Small intestine (tissue), 7 donors: ENCODE measurements around the gene EIF2D. TPM values are rescaled to one million over a fixed set of nuclear protein-coding genes. Genes with fewer than 3 reads are reported as not detected.
A peak's percentile ranks its signal among the peaks of the same experiment; 100 is the strongest.

ENCODE experiments used
- DNase-seq, 2 donors: peaks; one replicate each; pipeline versions ENCODE4 v3.0.0 to v3.0.0-alpha.2; 2013
- FAIRE-seq: peaks from 2 replicates; lab custom pipeline; 2012; peaks lifted over from hg19 to GRCh38; lab: Jason Lieb, UNC
- H3K27ac ChIP-seq, 3 donors: one replicate each; pipeline ENCODE4 v1.5.1; 2013; ENCODE audit warnings: low read length in 2 of 3, mild to moderate bottlenecking in 2 of 3, control low read depth in 1 of 3, inconsistent platforms in 1 of 3, low read depth in 1 of 3, moderate library complexity in 1 of 3
- H3K27me3 ChIP-seq, 3 donors: one replicate each; pipeline ENCODE4 v1.6.1; 2013; ENCODE audit warnings: low read length in 3 of 3, inconsistent platforms in 1 of 3; ENCODE audit not compliant: control insufficient read depth in 3 of 3, insufficient read depth in 3 of 3
- H3K36me3 ChIP-seq, 3 donors: one replicate each; pipeline ENCODE4 v1.6.1; 2013; ENCODE audit warnings: low read length in 3 of 3, inconsistent platforms in 1 of 3, low read depth in 1 of 3, mild to moderate bottlenecking in 1 of 3, moderate library complexity in 1 of 3; ENCODE audit not compliant: control insufficient read depth in 3 of 3, insufficient read depth in 2 of 3
- H3K4me1 ChIP-seq, 3 donors: one replicate each; pipeline ENCODE4 v1.6.1; 2013; ENCODE audit warnings: low read length in 2 of 3, inconsistent platforms in 1 of 3, low read depth in 1 of 3, mild to moderate bottlenecking in 1 of 3, moderate library complexity in 1 of 3; ENCODE audit not compliant: control insufficient read depth in 3 of 3, insufficient read depth in 2 of 3
- H3K4me3 ChIP-seq, 3 donors: one replicate each; pipeline ENCODE4 v1.5.1; 2013; ENCODE audit warnings: low read length in 3 of 3, control low read depth in 1 of 3, inconsistent platforms in 1 of 3, low read depth in 1 of 3, mild to moderate bottlenecking in 1 of 3, moderate library complexity in 1 of 3
- H3K9me3 ChIP-seq, 2 donors: one replicate each; pipeline ENCODE4 v1.6.1; 2013; ENCODE audit warnings: low read depth in 1 of 2, low read length in 1 of 2; ENCODE audit not compliant: control insufficient read depth in 2 of 2, insufficient read depth in 1 of 2
- WGBS, 3 donors: extraction: QIAGEN DNeasy Blood & Tissue Kit; methylation state at CpG; one replicate each; pipeline ENCODE4 v1.1.7; 2013; 5-methylcytosine and 5-hydroxymethylcytosine counted together
- polyA plus RNA-seq, 4 donors: library from polyadenylated mRNA; stranded (reverse) in 3 of 4; unstranded in 1 of 4; fragments of 200-250 nt in 3 of 4; fragments of 120-200 nt in 1 of 4; gene quantifications; one replicate each; pipeline versions ENCODE4 v1.2.1 to v1.2.3, GENCODE V29; 2013
- donor health status: healthy with polysubstance abuse.
- donor health status: control.
- donor health status: control.
- donor health status: Bipolar disorder and iron deficiency.
- donor health status: healthy.

The EIF2D gene
- polyA plus RNA-seq, 4 donors, result 21.6 to 46.4 (median 31.7) TPM

- peaks cover 0 to 20% (median 6%) of the 10 kb centered on the region in 3 donors for H3K4me1 ChIP-seq
- peak; percentile 60 for DNase-seq
- WGBS, 3 donors, result 1% methylated on average over 54 to 67 of the region's 67 CpGs
- peak overlapping the region in 2 of 3 donors; percentile 56 to 88 for H3K27ac ChIP-seq
- H3K9me3 ChIP-seq, result no peaks in the 10 kb centered on the region
- no peak for FAIRE-seq
- H3K27me3 ChIP-seq, result peaks cover 0 to 27% (median 0%) of the 10 kb centered on the region in 3 donors
- peak overlapping the region; percentile 24 to 65 (median 30) for H3K4me3 ChIP-seq
- H3K36me3 ChIP-seq, result no peaks in the 10 kb centered on the region
Measured at GRCh38 chr1:206556750-206557635, 55.3 kb downstream of the EIF2D start.

DNA sequence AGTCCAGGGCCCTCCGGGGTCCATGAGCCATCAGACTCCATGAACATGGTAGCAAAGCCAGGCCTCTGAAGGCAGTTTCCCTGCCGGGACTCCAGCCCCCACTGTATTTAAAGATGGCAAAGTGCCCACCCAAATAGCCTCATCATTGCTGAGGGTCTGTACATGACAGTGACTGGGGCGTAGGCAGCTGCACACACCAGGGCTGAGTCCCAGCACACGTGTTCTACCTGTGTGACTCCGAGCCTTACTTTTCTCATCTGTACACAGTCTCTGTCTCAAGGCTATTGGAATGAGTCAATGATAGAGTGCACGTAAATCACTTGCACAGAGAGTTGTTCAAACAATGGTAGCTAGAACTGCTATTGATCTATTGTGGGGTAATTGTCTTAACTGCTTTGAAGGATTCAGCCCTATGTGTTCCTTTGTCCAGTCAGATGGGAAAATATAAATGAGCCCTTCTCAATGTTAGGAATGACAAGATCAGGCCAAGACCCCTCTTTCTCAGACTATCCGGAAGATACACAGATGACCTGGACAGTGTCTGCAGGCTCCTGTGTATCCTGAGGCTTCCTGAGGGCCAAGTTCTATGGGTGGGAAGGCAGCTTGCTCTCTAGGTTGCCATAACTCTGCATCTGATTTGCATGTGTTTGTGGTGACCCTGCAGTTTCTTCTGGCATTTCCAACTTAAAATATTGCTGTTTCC is 56.1 kb downstream of the EIF2D start:
- FAIRE-seq (no peak), DNase-seq (no peak)
- Histone ChIP-seq H3K36me3 (no peaks in the 10 kb centered on the region), H3K4me1 (peaks cover 0 to 20% (median 6%) of the 10 kb centered on the region in 3 donors), H3K9me3 (no peaks in the 10 kb centered on the region), H3K4me3 (no peak overlapping the region), H3K27me3 (peaks cover 0 to 27% (median 0%) of the 10 kb centered on the region in 3 donors), H3K27ac (peak overlapping the region in 1 of 3 donors; percentile 62)
- WGBS, 3 donors, result 74 to 85% (median 77%) methylated on average over 7 of the region's 7 CpGs

- DNase-seq, result no peak
- WGBS, 3 donors, result 60 to 77% (median 71%) methylated on average over 10 of the region's 10 CpGs
- Histone ChIP-seq H3K27ac (peak overlapping the region in 1 of 3 donors; percentile 62), H3K36me3 (no peaks in the 10 kb centered on the region), H3K9me3 (no peaks in the 10 kb centered on the region), H3K27me3 (peaks cover 0 to 27% (median 0%) of the 10 kb centered on the region in 3 donors), H3K4me1 (peaks cover 0 to 20% (median 6%) of the 10 kb centered on the region in 3 donors), H3K4me3 (no peak overlapping the region)
- FAIRE-seq, result no peak
Measured at GRCh38 chr1:206555473-206555935, 56.8 kb downstream of the EIF2D start.

GRCh38 chr1:206554701-206555472 is 57.4 kb downstream of the EIF2D start:
- Histone ChIP-seq H3K9me3 (no peaks in the 10 kb centered on the region), H3K36me3 (no peaks in the 10 kb centered on the region), H3K4me1 (peaks cover 0 to 16% (median 0%) of the 10 kb centered on the region in 3 donors), H3K27me3 (peaks cover 0 to 27% (median 0%) of the 10 kb centered on the region in 3 donors), H3K4me3 (no peak overlapping the region), H3K27ac (no peak overlapping the region)
- FAIRE-seq (no peak), DNase-seq (no peak)
- 73 to 86% (median 81%) methylated on average over 1 of the region's 1 CpG for WGBS, 3 donors

- no peak for DNase-seq
- no peak overlapping the region for H3K4me3 ChIP-seq
- no peak overlapping the region for H3K27ac ChIP-seq
- H3K27me3 ChIP-seq, result peaks cover 0 to 27% (median 0%) of the 10 kb centered on the region in 3 donors
- 83 to 94% (median 89%) methylated on average over 3 of the region's 3 CpGs for WGBS, 3 donors
- no peaks in the 10 kb centered on the region for H3K9me3 ChIP-seq
- no peaks in the 10 kb centered on the region for H3K36me3 ChIP-seq
- H3K4me1 ChIP-seq, result peaks cover 0 to 9% (median 0%) of the 10 kb centered on the region in 3 donors
- FAIRE-seq, result no peak
Measured at GRCh38 chr1:206554211-206554610, 58.1 kb downstream of the EIF2D start.

DNA sequence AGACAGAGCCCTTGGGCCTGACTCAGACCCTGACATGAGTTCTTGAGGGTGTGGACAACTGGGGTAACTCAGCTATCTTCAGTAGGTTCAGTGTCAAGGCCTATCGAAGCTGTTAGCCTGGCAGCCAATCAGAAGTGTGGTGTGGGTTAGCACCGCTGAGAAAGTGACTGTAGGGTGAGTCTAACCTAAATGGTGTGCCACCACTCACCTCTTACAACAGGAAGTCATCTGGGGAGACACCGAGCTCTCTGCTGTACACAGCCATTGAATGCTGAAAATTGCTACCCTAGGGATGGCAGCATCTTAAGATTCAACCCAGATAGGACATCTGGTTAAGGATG is 60.3 kb downstream of the EIF2D start:
- peak overlapping the region in 2 of 3 donors; percentile 5 to 12 for H3K27ac ChIP-seq
- DNase-seq (peak in 1 of 2 donors; percentile 63), FAIRE-seq (no peak)

DNA sequence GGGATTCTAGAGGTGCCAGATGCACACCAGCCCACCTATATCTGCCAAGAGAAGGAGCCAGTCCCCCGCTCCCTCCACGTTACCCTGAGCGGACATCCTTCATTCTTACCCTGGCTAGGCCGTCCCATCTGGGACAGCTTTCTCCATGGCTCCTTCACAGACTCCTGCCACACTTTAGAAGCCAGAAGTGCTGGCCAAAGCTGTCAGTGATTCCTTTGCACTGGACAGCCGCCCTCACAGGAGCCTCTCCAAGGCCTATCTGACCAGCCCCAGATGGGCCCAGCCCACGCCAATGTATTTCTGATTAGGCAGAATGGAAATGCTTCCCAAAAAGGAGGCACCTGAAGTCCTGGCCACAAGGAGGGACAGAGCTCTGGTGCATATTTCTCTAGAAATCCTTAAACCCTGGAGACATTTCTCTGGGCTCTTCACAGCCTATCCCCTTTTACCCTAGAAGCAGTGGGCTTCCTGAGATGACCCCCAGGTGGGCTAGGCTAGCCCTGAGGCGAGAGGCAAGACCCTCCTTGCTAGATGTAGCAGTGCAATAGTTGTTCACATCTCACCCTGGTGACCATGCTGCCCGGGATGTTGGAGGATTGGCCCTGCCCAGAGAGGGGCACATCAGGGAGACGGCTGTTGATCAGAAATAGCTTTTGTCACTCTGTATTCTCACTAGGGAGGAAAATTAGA is 60.8 kb downstream of the EIF2D start:
- Histone ChIP-seq H3K4me1 (no peaks in the 10 kb centered on the region), H3K36me3 (no peaks in the 10 kb centered on the region), H3K9me3 (no peaks in the 10 kb centered on the region), H3K27ac (peak overlapping the region in 2 of 3 donors; percentile 5 to 12), H3K4me3 (no peak overlapping the region), H3K27me3 (peaks cover 0 to 14% (median 0%) of the 10 kb centered on the region in 3 donors)
- DNase-seq (no peak), FAIRE-seq (no peak)
- WGBS, 3 donors, result 89 to 94% (median 89%) methylated on average over 9 of the region's 9 CpGs

More for the DNA sequence above, 60.3 kb downstream of the EIF2D start:
- Histone ChIP-seq H3K27me3 (peaks cover 0 to 19% (median 0%) of the 10 kb centered on the region in 3 donors), H3K36me3 (no peaks in the 10 kb centered on the region), H3K4me3 (no peak overlapping the region), H3K9me3 (no peaks in the 10 kb centered on the region), H3K4me1 (no peaks in the 10 kb centered on the region)
- WGBS, 3 donors, result 71 to 77% (median 74%) methylated on average over 3 of the region's 3 CpGs
